Measurements from ENCODE around the gene TYRO3. TPM values are rescaled to one million over a fixed set of nuclear protein-coding genes. Genes with fewer than 3 reads are reported as not detected.

Gene TYRO3
- total RNA-seq, 1 donor: 20.2 TPM

GRCh38 chr15:41550066-41550775 is 8.8 kb upstream of the TYRO3 start:
- H3K4me3 ChIP-seq (ENCODE audit: low read depth, low read length): no peak overlapping the region
- no peak for DNase-seq (ENCODE audit: low read depth)
- TF ChIP-seq CTCF (IDR thresholded peaks at IDR 0.05; ENCODE audit: insufficient read depth, low read length): no peak

- TF ChIP-seq CTCF (IDR thresholded peaks at IDR 0.05; ENCODE audit: insufficient read depth, low read length): no peak
- DNase-seq (ENCODE audit: low read depth): no peak
Observed at GRCh38 chr15:41553731-41554130, 5.3 kb upstream of the TYRO3 start.

GRCh38 chr15:41554343-41554742 is 4.7 kb upstream of the TYRO3 start:
- no peak for TF ChIP-seq CTCF (IDR thresholded peaks at IDR 0.05; ENCODE audit: insufficient read depth, low read length)
- DNase-seq (ENCODE audit: low read depth): no peak
- no peak overlapping the region for H3K4me3 ChIP-seq (ENCODE audit: low read depth, low read length)

More at GRCh38 chr15:41553731-41554130, 5.3 kb upstream of the TYRO3 start:
- no peak overlapping the region for H3K4me3 ChIP-seq (ENCODE audit: low read depth, low read length)

DNA sequence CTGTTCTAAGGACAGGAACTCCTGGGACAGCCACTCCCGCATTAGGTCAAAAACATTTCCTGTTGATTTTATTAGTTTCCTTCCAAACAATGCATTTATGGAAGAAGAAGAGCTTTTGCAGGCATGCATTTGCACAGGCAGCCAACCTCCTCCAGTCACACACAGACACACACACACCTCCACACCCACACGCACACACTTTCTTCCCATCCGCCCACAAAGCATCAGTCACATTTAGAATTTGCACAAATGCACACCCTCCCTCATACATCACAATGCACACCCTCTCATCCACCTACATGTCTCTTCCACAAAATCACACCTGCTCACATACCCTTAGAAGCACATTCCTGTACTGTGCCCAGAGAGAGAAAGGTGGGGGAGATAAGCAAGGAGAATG is 4.1 kb upstream of the TYRO3 start:
- no peak for TF ChIP-seq CTCF (IDR thresholded peaks at IDR 0.05; ENCODE audit: insufficient read depth, low read length)
- no peak for DNase-seq (ENCODE audit: low read depth)
- no peak overlapping the region for H3K4me3 ChIP-seq (ENCODE audit: low read depth, low read length)

GRCh38 chr15:41556677-41557076 is 2.3 kb upstream of the TYRO3 start:
- TF ChIP-seq CTCF (IDR thresholded peaks at IDR 0.05; ENCODE audit: insufficient read depth, low read length): no peak
- no peak for DNase-seq (ENCODE audit: low read depth)
- no peak overlapping the region for H3K4me3 ChIP-seq (ENCODE audit: low read depth, low read length)

- peak; percentile 79 for TF ChIP-seq CTCF (IDR thresholded peaks at IDR 0.05; ENCODE audit: insufficient read depth, low read length)
- peak; percentile 45 for DNase-seq (ENCODE audit: low read depth)
- H3K4me3 ChIP-seq (ENCODE audit: low read depth, low read length): peak overlapping the region; percentile 65
Observed at GRCh38 chr15:41557673-41558399, 1.2 kb upstream of the TYRO3 start.
